ENCODE results near the gene AP1G2. TPM values are rescaled to one million over a fixed set of nuclear protein-coding genes. Genes with fewer than 3 reads are reported as not detected.
"Not testable (repeated sequence)": the region's sequence is repeated elsewhere in the genome, so short reads cannot be mapped to it uniquely, and the experiment has no call there.

AP1G2 gene
- total RNA-seq, 6 donors from 2014 or later, result 73.9 to 418 (median 140) TPM

GRCh38 chr14:23590198-23590597, 22.6 kb upstream of the AP1G2 start:
- ATAC-seq (ENCODE audit: low FRiP score in 2 of 2), result no peak
- TF ChIP-seq EP300 (IDR thresholded peaks at IDR 0.05), result no peak
- no peak for TF ChIP-seq CTCF (IDR thresholded peaks at IDR 0.05)
- no peak for TF ChIP-seq POLR2AphosphoS5 (IDR thresholded peaks at IDR 0.05)
- TF ChIP-seq POLR2A (IDR thresholded peaks at IDR 0.05), result no peak
- Histone ChIP-seq H3K4me1 (peaks cover 3 to 9% (median 5%) of the 10 kb centered on the region in 4 donors), H3K9me3 (no peaks in the 10 kb centered on the region), H3K36me3 (no peaks in the 10 kb centered on the region), H3K27me3 (no peaks in the 10 kb centered on the region), H3K4me3 (no peak overlapping the region), H3K27ac (no peak overlapping the region)
- WGBS, 2 donors, result 92 to 95% methylated on average over 4 of the region's 4 CpGs
- DNase-seq, result no peak

GRCh38 chr14:23589606-23590005, 22.0 kb upstream of the AP1G2 start:
- no peak overlapping the region for H3K27ac ChIP-seq
- DNase-seq, result no peak

GRCh38 chr14:23588884-23589598, 21.4 kb upstream of the AP1G2 start:
- H3K4me3 ChIP-seq, result no peak overlapping the region
- H3K27ac ChIP-seq, result no peak overlapping the region
- no peaks in the 10 kb centered on the region for H3K27me3 ChIP-seq
- no peaks in the 10 kb centered on the region for H3K9me3 ChIP-seq
- 13 to 14% methylated on average over 5 of the region's 5 CpGs for WGBS, 2 donors
- DNase-seq (peak in 1 of 2 donors; percentile 91), ATAC-seq (ENCODE audit: low FRiP score in 2 of 2) (peak; percentile 96 to 97)
- no peak for TF ChIP-seq POLR2A (IDR thresholded peaks at IDR 0.05)
- no peak for TF ChIP-seq POLR2AphosphoS5 (IDR thresholded peaks at IDR 0.05)
- peak; percentile 76 to 94 (median 80) for TF ChIP-seq CTCF (IDR thresholded peaks at IDR 0.05)
- H3K36me3 ChIP-seq, result no peaks in the 10 kb centered on the region
- H3K4me1 ChIP-seq, result peaks cover 3 to 9% (median 5%) of the 10 kb centered on the region in 4 donors

More at GRCh38 chr14:23589606-23590005, 22.0 kb upstream of the AP1G2 start:
- no peak overlapping the region for H3K4me3 ChIP-seq
- no peaks in the 10 kb centered on the region for H3K36me3 ChIP-seq
- H3K4me1 ChIP-seq, result peaks cover 3 to 9% (median 5%) of the 10 kb centered on the region in 4 donors
- WGBS, 2 donors, result 91 to 100% methylated on average over 2 of the region's 2 CpGs
- ATAC-seq (ENCODE audit: low FRiP score in 2 of 2), result peak; percentile 23 to 49
- no peaks in the 10 kb centered on the region for H3K27me3 ChIP-seq
- TF ChIP-seq CTCF (IDR thresholded peaks at IDR 0.05), result no peak
- TF ChIP-seq POLR2AphosphoS5 (IDR thresholded peaks at IDR 0.05), result no peak
- TF ChIP-seq POLR2A (IDR thresholded peaks at IDR 0.05), result no peak
- TF ChIP-seq EP300 (IDR thresholded peaks at IDR 0.05), result no peak
- H3K9me3 ChIP-seq, result no peaks in the 10 kb centered on the region

- not testable (repeated sequence) for H3K36me3 ChIP-seq; H3K9me3 ChIP-seq; ATAC-seq (ENCODE audit: low FRiP score in 2 of 2); H3K4me1 ChIP-seq; H3K27me3 ChIP-seq; H3K4me3 ChIP-seq; H3K27ac ChIP-seq
- peak in 1 of 2 donors; percentile 80 for DNase-seq
- 89 to 93% methylated on average over 3 to 25 of the region's 26 CpGs for WGBS, 2 donors
Measured at GRCh38 chr14:23584527-23585203, 17.1 kb upstream of the AP1G2 start.

- WGBS, 2 donors, result 80 to 84% methylated on average over 23 to 25 of the region's 25 CpGs
- DNase-seq; H3K27ac ChIP-seq; H3K9me3 ChIP-seq; H3K4me1 ChIP-seq; H3K36me3 ChIP-seq; ATAC-seq (ENCODE audit: low FRiP score in 2 of 2); H3K27me3 ChIP-seq; H3K4me3 ChIP-seq: not testable (repeated sequence)
Measured at GRCh38 chr14:23583761-23584526, 16.4 kb upstream of the AP1G2 start.

All from upper lobe of left lung (tissue), 6 donors.